ENCODE results near the gene RAPGEF5.

Gene RAPGEF5

GRCh38 chr7:22269963-22270362 lies 87.0 kb downstream of the RAPGEF5 start:
- no peak for DNase-seq (ENCODE audit: low read depth)
- TF ChIP-seq, protein P1, sequence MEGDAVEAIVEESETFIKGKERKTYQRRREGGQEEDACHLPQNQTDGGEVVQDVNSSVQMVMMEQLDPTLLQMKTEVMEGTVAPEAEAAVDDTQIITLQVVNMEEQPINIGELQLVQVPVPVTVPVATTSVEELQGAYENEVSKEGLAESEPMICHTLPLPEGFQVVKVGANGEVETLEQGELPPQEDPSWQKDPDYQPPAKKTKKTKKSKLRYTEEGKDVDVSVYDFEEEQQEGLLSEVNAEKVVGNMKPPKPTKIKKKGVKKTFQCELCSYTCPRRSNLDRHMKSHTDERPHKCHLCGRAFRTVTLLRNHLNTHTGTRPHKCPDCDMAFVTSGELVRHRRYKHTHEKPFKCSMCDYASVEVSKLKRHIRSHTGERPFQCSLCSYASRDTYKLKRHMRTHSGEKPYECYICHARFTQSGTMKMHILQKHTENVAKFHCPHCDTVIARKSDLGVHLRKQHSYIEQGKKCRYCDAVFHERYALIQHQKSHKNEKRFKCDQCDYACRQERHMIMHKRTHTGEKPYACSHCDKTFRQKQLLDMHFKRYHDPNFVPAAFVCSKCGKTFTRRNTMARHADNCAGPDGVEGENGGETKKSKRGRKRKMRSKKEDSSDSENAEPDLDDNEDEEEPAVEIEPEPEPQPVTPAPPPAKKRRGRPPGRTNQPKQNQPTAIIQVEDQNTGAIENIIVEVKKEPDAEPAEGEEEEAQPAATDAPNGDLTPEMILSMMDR (conservative IDR thresholded peaks at IDR 0.05; ENCODE audit: control insufficient read depth, insufficient read depth, low read depth, low read length), result no peak
- no peak overlapping the region for H3K4me3 ChIP-seq (ENCODE audit: control insufficient read depth, low read depth, low read length)

GRCh38 chr7:22268884-22269421 lies 88.0 kb downstream of the RAPGEF5 start:
- H3K4me3 ChIP-seq (ENCODE audit: control insufficient read depth, low read depth, low read length), result no peak overlapping the region
- no peak for DNase-seq (ENCODE audit: low read depth)
- TF ChIP-seq, protein P1 (conservative IDR thresholded peaks at IDR 0.05; ENCODE audit: control insufficient read depth, insufficient read depth, low read depth, low read length), result no peak

DNA sequence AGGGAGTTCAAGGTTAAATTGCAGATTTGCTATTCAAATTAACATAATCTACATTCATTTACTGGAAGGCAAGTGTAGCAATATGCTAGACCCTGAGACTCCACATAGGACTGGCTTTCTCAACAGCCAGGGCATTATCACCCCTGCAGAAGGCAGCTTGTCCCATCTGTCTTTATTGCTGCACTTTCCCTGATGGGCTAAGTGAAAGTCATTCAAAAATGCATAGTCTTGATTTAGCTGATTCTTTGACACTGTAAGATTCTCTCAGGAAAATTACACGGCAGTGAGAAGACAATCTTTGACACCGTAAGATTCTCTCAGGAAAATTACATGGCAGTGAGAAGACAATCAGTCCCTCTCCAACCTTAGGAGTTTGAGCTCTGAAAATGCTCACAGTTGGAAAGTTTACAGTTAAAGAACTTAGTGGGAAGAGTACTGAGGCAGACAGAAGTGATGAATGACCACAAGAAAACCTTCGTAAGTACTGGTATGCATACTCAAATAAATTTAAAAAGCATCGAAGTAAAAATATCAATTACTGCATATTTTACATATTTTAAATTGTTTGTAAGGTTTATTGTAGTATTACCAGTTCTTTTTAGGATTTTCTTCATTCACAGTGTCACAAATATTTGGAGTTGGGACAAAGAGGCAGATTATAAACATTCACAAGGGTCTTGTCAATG lies 88.9 kb downstream of the RAPGEF5 start:
- TF ChIP-seq, protein P1 (conservative IDR thresholded peaks at IDR 0.05; ENCODE audit: control insufficient read depth, insufficient read depth, low read depth, low read length), result no peak
- DNase-seq (ENCODE audit: low read depth), result no peak
- H3K4me3 ChIP-seq (ENCODE audit: control insufficient read depth, low read depth, low read length), result no peak overlapping the region

- TF ChIP-seq, protein P1 (conservative IDR thresholded peaks at IDR 0.05; ENCODE audit: control insufficient read depth, insufficient read depth, low read depth, low read length), result no peak
- no peak for DNase-seq (ENCODE audit: low read depth)
- no peak overlapping the region for H3K4me3 ChIP-seq (ENCODE audit: control insufficient read depth, low read depth, low read length)
Observed at GRCh38 chr7:22262538-22262937, 94.4 kb downstream of the RAPGEF5 start.

DNA sequence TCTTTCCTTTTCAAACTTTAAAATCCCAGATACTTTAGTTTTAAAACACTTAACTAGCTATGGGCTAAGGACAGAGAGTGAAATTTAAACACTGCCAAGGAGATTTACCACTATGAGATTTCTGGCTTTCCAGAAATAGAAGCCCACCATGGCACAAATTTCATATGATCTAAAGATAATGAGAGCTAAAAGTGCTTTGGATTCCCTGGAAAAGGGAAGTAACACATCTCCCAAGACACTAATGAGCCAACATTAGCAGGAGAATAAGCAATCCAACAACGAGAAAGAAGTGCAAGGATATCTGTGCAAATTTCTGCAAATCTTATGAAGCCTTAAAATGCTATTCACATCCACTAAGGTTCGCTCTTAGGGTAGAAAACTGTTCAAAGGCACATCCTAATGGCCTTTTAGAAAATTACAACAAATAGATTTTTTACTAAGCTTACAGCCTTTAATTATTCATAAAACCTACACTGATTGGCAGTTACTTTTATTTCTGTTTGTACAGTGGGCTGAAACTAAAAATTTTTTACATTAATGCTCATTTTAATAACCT lies 100.3 kb downstream of the RAPGEF5 start:
- DNase-seq (ENCODE audit: low read depth), result no peak
- no peak overlapping the region for H3K4me3 ChIP-seq (ENCODE audit: control insufficient read depth, low read depth, low read length)
- TF ChIP-seq, protein P1 (conservative IDR thresholded peaks at IDR 0.05; ENCODE audit: control insufficient read depth, insufficient read depth, low read depth, low read length), result no peak

DNA sequence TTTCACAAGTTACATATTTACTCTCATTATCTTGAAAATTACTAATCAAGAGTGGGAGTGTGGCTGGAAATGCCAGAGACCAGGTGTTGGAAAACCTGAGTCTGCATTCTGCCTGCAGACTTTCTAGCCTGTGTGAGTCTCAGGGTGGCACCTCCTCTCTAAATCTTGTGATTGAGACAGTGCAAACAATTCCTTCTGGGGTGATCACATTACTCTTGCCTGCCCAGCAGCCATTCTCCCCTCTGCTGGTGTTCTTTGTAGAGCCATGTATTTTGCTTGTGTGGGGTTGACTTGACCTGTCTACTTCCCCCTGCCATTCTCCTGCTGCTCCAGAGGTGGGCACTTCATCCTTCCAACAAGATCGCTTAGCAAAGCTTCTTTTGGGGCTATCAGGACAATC lies 101.1 kb downstream of the RAPGEF5 start:
- no peak for DNase-seq (ENCODE audit: low read depth)
- TF ChIP-seq, protein P1 (conservative IDR thresholded peaks at IDR 0.05; ENCODE audit: control insufficient read depth, insufficient read depth, low read depth, low read length), result no peak
- no peak overlapping the region for H3K4me3 ChIP-seq (ENCODE audit: control insufficient read depth, low read depth, low read length)
